Activated T-cell treated with anti-CD3 and anti-CD28 coated beads for 24 hours (primary cell): ENCODE results near the gene ACSM2A.
"Not testable (repeated sequence)": the region's sequence is repeated elsewhere in the genome, so short reads cannot be mapped to it uniquely, and the experiment has no call there.

ENCODE experiments used
- DNase-seq: peaks from one replicate; pipeline ENCODE4 v3.0.0-alpha.2; 2020; ENCODE audit warnings: low read depth

Gene ACSM2A, protein sequence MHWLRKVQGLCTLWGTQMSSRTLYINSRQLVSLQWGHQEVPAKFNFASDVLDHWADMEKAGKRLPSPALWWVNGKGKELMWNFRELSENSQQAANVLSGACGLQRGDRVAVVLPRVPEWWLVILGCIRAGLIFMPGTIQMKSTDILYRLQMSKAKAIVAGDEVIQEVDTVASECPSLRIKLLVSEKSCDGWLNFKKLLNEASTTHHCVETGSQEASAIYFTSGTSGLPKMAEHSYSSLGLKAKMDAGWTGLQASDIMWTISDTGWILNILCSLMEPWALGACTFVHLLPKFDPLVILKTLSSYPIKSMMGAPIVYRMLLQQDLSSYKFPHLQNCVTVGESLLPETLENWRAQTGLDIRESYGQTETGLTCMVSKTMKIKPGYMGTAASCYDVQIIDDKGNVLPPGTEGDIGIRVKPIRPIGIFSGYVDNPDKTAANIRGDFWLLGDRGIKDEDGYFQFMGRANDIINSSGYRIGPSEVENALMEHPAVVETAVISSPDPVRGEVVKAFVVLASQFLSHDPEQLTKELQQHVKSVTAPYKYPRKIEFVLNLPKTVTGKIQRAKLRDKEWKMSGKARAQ

DNA sequence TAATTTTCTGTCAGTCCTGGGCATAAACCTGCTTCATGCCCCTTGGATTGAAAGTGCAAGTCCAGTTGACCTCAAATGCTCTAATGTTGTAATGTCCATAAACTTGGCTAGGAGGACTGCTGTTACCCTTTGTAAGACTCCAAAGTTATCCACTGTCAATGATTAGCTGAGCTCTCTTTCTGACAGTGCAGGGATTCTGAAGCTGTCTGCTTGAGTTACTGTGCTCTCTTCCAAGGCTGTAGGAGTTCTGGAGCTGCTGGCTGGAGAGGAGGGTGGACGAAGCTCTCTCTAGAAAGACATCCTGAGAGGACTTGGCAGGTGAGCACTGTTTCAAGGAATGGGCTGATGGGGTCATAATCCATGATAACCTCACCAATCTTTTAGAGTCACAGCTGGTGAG lies at the start of gene ACSM2A:
ACSM2A (plus strand) TSS at position 158 of the 400 bp plus-strand sequence. CDS start 8,594 bp downstream, outside the sequence.
- not testable (repeated sequence) for DNase-seq

DNA sequence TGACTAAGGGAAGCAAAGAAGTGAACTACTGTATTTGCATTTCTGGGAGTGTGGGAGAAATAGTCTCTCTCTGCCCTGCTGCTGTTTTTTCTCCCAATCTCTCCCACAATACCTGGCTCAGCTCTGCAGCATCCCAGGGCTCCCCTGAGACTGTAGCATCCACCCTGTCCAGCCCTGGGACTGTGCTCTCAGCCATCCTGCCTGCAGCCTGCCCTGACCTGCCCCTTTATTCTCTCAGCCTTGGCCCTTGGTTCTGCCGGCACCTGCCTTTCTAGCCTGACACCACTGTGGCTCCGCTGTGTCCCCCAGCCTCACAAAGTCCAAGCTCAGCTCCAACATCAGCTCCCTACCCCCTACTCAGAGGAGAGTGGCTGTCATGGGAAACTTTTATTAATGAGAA lies 48.7 kb upstream of the ACSM2A start:
- DNase-seq: no peak

DNA sequence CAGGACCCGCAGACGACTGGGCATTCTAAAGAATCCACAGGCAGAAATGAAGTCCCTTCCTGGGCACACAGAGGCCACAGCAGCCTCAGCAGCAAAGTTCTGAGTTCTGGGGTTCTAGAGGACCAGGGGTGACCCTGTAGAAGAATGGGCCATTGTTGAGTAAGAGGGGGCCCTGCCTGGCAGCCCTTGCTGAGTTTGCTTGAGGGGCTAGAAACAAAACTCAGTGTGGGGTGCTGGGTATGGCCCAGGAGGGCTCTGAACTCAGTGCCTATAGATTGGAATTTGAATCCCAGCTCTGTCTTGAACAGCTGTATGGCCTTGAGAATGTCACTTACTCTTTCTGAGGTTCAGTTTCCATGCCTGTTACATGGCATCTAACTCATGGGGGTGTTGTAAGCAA lies 46.7 kb upstream of the ACSM2A start, which contains the start of gene PDILT:
PDILT (minus strand) TSS at position 101 of the 400 bp plus-strand sequence. CDS start 5,437 bp downstream, outside the sequence.
- no peak for DNase-seq

DNA sequence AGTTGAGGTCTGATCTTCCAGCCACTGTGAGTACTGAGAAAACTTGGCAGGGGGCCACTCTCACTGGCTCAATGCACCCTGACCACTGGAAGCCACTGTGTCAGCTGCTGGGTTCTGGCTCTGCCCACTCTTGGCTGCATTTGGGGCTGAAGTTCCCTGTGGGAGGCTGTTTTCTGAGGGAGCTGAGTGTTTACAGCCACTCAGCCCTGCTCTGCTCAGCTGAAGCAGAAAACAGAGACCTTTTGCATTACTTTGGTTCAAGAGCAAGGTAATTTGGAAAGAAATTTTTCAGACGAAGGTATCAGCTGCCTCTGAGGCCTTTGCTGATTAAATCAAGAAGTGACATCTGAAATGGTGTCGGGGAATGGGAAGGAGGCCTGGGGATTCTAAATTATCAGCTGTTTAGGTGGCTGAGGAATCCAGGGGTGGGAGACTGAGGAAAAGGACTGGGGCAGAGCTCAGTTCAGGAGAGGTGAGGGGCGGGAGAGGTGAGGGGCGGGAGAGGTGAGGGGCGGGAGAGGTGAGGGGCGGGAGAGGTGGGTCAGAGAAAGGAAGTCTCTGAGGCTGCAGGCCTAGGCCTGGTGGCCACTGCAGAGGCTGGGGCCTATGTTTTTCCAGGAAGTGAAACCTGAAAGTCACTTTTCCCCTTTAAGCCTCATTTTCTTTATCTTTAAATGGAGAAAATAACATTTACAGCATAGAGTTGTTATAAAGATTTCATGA lies 41.8 kb upstream of the ACSM2A start, which contains the start of gene ACSM5:
ACSM5 (plus strand) TSS at position 137 of the 723 bp plus-strand sequence. CDS start 1,951 bp downstream, outside the sequence.
- no peak for DNase-seq

DNA sequence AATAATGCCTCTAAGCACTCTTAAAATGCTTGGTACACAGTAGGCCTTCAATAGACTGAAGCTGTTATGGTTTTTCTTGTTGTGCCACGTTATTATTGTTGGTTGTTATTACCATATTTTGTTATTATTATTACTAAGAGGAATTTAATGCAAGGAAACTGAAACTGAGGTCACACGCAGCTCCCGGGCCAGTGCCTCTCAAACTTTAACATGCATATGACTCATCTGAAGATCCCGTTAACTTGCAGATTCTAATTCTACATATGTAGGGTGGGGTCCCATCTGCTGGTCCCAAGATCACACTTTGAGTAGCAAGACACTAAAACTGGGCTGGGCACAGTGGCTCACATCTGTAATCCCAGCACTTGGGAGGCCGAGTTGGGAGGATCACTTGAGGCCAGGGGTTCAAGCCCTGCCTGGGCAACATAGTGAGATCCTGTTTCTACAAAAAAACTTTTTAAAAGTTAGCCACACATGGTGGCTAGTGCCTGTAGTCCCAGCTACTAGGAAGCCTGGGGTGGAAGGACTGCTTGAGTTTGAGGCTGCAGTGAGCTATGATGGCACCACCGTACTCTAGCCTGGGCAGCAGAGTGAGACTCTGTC lies 41.1 kb upstream of the ACSM2A start:
- no peak for DNase-seq

DNA sequence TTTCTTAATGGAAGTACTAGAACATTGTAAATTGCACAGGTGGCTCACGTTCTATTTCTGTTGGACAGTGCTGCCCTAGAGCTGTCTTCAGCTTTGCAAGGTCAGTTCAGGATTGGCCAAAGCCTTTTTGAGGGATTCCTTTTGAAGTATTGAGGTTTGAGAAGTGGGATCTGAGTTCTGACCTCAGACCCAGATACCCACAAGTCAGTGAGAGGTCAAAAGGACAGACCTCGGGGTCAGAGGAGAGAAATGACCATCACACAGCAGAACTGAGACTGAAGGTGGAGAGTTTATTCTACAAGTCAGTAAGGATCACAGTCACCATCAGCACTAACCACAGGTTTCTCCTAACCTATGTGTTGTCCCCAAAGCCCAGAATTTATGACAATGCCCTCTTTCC lies 40.3 kb upstream of the ACSM2A start:
- DNase-seq: no peak

DNA sequence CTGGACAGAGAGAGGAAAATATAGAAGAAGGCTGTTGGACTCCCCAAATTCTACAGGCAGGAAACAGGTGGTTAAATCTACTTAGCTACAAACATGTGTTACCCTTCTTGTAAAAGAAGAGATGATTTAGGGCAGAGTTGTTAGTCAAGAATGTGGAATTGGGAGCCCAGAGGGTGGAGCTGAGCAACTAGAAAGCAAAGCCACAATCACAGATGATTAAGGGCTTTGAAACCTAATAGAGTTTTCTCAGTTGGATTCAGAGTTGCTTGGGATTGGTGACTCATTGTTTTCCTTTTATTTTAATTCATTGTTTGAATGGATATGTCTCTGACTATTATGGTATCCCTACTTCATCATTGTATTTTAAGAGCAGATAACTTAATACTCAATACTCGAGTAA lies 35.8 kb upstream of the ACSM2A start:
- no peak for DNase-seq

DNA sequence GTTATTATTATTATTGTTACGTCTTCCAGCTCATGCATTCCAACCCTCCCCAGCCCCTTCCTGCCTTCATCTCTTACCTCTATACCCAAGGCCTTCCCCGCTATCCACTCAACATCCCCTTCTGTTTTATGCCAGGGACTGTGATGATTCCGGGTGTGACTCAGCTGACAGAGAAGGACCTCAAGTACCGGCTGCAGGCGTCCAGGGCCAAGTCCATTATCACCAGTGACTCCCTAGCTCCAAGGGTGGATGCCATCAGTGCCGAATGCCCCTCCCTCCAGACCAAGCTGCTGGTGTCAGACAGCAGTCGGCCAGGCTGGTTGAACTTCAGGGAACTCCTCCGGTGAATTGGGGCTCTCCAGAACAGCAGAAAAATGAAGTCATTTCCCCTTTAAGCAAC lies 32.2 kb upstream of the ACSM2A start:
- not testable (repeated sequence) for DNase-seq

DNA sequence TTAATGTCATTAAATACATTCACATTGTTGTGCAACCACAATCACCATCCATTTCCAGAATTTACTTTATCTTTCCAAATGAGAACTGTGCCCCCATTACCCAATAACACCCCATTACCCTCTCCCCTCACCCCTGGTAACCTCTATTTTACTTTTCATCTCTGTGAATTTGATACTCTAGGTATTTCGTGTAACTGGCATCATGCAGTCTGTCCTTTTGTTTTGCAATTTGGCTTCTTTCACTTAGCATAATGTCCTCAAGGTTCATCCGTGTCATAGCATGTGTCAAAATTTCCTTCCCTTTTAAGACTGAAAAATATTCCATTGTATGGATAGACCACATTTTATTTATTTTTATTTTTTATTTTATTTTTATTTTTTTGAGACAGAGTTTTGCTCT lies 29.6 kb upstream of the ACSM2A start:
- DNase-seq: not testable (repeated sequence)

DNA sequence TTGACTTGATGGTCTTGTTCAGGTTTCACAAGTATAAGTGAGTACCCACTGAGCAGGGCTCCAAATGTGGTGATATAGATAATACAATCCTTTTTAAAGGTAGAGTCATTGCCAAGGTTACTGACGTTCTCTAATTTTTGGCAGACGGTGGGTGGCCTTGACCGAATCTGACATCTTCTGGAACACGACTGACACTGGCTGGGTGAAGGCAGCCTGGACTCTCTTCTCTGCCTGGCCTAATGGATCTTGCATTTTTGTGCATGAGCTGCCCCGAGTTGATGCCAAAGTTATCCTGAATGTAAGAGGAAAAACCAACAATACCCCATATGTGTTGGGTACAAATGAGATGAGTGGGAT lies 27.6 kb upstream of the ACSM2A start:
- not testable (repeated sequence) for DNase-seq

DNA sequence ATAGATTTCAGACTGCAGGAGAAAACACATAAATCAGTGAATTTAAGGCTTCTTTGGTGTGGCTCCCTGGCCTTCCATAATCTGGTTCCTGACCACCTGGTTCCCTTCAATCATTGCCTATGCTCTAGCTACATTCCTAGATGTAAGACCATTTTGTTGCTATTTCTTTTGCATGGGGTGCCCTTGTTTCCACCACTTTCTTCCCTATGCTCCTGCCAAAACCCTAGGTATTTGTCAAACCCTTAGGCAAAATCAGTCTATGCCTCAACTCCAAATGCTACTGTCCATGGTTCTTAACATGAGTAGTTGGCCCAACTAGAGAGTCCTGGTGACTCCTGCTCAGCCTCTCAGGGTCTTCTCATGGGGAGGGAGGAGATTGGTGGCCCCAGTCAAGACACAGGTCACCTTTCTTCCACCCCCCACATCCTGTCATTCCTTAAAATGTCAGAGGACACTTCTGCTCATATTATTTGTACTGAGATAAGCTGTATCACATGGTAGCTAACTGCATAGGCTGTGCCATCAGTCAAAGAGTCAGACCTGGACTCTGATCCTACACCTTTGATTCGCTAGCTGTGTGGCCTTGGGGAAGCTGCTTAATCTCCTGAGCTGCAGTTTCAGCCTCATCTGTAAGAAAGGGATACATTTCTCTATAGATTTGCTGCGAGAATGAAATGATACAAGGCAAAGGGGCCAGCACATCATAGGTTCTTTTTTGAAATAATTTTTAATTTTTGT lies 27.0 kb upstream of the ACSM2A start:
- no peak for DNase-seq

DNA sequence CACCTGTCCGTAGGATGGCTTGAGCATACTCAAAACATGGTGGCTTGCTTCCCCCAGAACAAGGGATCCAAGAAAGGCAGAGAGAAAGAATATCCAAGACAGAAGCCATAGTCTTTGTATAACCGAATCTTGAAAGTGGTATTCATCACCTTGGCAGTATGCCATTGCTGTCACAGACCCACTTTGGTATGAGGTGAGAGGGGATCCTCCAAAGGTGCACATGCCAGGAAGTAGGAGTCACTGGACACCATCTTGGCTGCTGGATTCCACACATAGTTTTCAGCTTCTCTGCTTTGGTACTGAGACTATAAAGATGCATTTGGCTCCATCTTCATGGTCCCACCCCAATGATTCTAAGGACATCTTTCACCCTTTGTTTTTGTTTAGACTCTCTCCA lies 23.9 kb upstream of the ACSM2A start:
- DNase-seq: not testable (repeated sequence)

DNA sequence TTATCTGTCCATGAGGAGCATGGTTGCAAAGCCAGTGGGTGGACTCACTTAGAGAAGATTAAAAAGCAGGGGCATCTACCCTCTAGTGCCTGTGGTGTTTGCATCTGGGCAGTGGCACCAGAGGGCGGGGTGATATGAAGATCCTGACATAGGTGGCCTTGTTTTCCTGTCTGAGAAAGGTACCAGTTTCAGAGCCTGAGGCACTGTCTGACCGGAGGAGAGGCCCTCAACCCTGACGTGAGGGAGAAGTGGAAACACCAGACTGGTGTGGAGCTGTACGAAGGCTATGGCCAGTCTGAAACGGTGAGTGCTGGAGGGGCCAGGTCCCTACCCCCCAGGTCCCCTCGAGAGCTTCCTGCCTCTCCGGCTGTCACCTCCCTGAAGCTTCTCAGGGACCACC lies 21.8 kb upstream of the ACSM2A start:
- DNase-seq: not testable (repeated sequence)

DNA sequence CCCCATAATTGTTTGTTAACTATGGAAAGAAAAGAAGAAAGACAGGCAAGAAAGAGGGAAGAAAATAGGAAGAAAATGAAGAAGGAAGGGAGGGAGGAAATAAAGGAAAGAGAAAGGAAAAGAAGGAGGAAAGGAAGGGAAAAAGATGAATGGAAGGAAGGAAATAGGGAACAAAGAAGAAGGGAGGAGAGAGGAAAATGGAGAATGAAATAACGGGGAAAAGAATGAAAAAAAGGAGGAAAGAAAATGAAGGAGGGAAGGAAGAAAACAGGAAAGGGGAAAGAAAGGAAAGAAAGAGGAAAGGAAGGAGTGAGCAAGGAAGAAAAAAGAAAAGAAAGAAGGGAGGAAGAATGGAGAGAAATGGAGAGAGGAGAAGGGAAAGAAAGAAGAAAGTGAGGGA lies 20.8 kb upstream of the ACSM2A start:
- DNase-seq: not testable (repeated sequence)

DNA sequence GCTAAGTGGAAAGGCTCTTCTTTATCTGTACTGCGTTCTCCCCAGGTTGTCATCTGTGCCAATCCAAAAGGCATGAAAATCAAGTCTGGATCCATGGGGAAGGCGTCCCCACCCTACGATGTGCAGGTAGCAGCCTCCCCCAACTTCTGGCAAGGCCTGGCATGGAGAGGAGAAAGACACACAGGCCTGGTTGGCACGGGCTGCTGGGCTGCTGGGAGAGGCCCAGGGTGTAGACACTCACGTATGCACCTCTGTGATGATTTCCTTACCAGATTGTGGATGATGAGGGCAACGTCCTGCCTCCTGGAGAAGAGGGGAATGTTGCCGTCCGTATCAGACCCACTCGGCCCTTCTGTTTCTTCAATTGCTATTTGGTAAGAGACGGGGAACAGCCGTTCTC lies 20.4 kb upstream of the ACSM2A start:
- DNase-seq: no peak

DNA sequence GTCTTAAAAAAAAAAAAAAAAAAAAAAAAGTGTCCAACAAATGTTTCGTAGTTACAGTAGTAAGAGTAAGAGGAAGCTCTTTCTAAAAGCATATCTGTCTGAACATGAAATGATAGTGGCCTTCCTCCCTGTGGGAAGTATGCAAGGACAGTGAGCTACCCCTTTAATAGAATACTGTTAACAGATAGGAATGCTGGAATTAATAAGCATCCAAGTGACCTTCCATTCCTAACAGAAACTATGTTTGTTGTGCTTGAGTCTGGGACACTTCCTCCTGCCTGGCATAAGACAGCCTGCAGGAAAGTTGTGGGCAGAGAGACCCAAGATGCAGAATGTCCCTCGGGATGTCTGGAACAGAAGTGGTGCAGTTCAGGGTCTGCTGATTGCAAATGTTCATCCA lies 12.4 kb upstream of the ACSM2A start:
- not testable (repeated sequence) for DNase-seq

DNA sequence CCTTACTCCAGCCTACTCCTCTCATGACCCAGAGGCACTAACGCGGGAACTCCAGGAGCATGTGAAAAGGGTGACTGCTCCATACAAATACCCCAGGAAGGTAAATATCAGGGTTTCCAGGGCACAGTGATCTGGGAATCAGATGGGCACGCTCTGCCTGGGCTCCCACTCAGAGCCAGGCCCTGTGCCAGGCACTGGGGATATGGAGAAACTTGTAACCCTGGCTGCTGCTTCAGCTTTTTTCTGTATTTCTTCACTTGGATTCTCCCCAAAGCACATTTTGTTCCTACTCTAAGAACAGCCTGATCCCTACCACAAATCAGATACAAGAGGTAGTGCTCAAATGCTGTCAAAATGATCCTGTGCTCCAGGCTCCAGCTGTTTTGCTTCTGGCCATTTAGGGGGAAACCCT lies 11.5 kb upstream of the ACSM2A start:
- not testable (repeated sequence) for DNase-seq

DNA sequence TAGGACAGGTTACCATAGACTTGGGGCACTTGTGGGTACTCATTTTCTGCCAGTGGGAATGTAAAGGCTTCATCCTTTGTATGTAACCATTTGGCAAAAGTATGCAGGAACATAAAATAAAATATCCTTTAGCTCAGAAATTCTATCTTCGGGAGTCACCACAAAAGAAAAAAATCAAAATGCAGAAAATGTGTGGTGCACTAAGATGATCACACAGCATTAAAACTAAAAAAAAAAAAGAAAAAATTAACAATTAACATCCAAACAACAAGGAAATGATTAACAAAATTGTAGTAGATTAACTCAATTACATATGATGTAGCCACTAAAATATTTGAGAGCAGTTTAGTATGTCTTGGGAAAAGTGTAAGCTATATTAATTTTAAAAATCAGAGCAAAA lies 10.6 kb upstream of the ACSM2A start:
- DNase-seq: not testable (repeated sequence)

DNA sequence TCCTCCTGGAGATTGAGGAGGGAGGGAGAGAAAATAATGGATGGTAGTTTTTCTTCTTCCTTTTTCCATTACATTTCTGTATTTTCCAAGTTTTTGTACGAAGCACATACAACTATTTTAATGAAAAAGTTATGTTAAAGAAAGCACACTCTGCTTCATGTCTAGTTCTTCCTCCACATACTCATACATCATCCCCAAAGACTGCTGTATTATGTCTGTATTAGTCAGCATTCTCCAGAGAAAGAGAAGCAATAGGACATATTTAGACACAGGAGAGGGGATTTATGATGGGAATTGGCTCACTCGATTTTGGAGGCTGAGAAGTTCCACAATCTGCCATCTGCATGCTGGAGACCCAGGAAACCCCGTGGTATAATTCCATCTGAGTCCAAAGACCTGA lies 10.1 kb upstream of the ACSM2A start:
- no peak for DNase-seq

DNA sequence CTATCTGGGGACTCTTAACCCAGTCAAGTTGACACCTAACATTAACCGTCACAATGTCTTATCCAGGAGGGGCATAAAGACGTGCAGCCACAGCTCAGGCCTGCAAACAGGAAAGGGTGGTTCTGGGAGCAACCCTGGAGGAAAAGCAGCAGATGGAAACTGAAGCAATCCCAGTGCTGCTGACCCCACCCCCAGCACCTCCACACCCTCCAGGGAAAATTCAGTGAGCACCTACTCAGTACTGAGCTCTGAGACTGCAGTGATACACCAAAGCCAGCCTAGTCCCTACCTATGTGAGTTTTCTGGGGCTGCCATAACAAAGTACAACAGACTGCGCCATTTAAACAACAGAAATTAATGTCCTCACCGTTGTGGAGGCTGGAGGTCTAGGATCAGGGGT lies 9.5 kb upstream of the ACSM2A start:
- not testable (repeated sequence) for DNase-seq

DNA sequence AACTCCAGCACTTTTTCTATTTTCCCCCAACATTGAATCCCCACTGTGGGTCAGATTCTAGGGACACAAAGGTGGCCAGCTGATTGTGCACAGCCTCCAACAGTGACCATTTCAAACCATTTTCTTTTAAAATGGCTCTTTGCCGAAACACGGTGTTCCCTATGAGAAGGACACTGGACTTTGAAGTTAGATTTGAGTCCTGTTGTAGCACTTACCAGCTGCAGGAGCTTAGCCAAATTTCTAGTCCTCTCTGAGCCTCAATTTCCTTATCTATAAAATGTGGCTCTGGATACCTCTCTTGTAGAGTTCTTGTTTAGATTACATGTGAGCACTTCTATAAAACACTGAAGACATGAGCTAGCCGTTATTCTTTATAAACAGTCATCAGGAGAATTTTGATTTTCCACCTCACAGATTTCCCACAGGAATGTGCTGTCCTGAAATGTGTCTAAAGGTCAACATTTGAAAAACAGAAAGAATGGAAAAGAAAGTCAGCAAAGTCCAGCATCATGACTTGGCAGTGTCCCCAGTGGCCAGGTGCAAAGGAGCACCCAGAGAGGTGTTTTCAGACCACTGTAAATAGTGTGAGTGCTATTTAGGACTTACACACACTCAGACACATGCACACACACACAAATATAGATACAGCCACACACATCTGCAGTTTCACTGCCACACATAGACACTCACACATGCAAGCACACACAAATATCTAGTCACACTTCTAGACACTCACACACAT lies 4.5 kb upstream of the ACSM2A start:
- not testable (repeated sequence) for DNase-seq
